SIG-M5 treated with dmso at 0.1 percent for 504 hours (cell line): ENCODE data around the gene CEBPZ.

Experiments
- DNase-seq: peaks from one replicate; lab custom pipeline; 2025; ENCODE audit not compliant: unreplicated experiment; lab: John Stamatoyannopoulos, UW

The CEBPZ gene

DNA sequence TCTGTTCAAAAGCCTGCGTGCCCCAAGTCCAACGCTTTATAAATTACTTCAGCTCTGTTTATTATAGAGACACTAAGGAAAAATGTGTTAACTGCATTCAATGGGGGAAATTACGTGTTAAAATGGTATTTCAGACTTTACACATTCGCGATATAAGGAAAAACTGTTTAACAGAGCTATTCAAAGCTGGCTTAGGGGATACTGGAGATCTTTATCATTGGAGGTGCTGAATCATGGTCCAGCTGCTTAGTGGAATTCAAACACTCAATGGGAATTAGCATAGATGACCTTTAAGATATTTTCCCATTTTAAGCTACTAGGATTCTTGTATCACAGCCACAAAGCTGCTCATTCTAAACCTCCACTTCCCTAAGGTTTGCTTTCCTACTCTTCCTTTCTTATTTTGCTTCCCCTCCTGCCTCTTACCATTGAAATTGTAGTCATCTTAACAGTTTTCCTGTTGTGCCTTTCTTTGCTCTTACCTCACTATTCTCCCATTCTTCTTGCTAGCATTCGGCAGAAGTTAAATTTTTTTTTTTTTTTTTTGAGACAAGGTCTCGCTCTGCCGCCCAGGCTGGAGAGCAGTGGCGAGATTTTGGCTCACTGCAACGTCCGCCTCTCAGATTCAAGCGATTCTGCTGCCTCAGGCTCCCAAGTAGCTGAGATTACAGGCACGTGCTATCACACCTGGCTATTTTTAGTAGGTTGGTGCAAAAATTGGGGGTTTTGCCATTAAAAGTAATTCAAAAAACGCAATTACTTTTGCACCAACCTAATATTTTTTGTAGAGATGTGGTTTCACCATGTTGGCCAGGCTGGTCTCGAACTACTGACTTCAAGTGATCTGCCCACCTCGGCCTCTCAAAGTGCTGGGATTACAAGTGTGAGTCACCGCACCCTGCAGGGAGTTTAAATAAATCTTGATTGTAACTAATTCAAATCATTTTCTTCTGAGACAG, 49.4 kb downstream of the CEBPZ start:
- DNase-seq = no peak

GRCh38 chr2:37180640-37181039, 50.8 kb downstream of the CEBPZ start:
- DNase-seq = no peak

- no peak for DNase-seq
These were observed 51.3 kb downstream of the CEBPZ start for GRCh38 chr2:37180006-37180639.

DNA sequence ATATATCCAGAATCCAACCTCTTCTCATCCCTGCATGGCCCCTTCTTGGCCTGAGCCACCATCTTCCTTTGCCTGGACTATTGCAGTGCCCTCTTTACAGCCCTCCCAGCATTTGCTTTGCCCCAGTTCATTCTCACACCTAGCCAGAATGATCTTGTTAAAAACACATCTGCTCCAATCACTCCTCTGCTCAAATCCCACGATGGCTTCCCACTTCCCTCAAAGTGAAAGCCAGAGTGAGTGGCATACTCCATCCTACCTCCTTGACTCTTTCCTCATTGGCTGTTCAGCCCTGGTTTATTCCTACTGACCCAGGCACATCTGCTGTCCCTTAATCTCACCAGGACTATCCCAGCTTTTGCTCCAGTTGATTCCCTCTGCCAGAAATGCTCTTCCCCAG, 57.7 kb downstream of the CEBPZ start:
- DNase-seq = no peak

- DNase-seq = no peak
These were observed 59.8 kb downstream of the CEBPZ start for GRCh38 chr2:37171624-37171950.

DNA sequence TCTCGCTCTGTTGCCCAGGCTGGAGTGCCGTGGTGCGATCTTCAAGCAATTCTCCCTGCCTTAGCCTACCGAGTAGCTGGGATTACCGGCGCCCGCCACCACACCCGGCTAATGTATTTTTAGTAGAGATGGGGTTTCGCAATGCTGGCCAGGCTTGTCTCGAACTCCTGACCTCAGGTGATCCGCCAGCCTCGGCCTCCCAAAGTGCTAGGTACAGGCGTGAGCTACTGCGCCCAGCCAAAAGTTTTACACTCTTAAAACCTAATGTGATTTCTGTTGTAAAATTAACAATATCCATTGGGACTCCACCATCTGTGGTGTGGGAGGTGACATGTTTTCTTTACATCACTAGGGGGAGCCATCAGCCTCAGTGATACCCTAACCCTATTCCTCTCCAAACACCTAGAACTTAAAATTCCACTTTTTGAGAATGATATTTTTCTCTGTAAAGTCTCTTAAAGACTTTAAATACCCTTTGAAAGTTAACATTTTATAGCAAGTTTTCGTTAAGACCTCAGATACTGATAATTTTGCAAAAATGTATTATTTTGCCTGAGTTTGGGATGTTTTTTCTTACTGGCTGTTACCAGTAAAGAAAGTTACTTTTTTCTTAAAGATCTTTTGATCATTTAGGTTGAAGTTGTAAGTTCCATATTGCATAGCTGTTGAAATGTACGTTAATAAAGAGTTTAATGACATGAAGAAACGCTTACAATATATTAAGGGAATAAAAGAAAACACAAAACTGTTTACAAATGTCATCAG, 63.0 kb downstream of the CEBPZ start:
- peak; percentile 52 for DNase-seq

GRCh38 chr2:37167636-37168180, 63.7 kb downstream of the CEBPZ start:
- no peak for DNase-seq

DNA sequence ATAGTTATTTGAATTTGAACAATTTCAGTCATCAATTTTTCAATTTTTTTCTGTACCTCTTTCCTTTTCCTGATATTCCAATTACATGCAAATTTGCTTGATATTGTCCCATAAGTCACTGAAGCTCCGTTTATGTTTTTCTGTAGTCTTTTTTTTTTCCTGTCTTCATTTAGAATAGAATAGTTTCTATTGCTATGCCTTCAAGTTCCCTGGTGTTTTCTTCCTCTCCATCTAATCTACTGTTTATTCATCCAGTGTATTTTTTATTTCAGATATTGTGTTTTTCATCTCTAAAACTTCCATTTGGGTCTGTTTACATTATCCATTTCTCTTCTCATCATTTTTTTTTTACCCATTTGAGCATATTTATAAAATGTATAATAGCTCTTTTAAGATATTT, 66.6 kb downstream of the CEBPZ start:
- DNase-seq = no peak

- DNase-seq = peak; percentile 88
These were observed 74.3 kb downstream of the CEBPZ start, which contains the start of gene EIF2AK2 for GRCh38 chr2:37156857-37157714. TSS of gene EIF2AK2 (minus strand) at chr2:37156980. CDS start at chr2:37147806, 9,174 bp downstream.

DNA sequence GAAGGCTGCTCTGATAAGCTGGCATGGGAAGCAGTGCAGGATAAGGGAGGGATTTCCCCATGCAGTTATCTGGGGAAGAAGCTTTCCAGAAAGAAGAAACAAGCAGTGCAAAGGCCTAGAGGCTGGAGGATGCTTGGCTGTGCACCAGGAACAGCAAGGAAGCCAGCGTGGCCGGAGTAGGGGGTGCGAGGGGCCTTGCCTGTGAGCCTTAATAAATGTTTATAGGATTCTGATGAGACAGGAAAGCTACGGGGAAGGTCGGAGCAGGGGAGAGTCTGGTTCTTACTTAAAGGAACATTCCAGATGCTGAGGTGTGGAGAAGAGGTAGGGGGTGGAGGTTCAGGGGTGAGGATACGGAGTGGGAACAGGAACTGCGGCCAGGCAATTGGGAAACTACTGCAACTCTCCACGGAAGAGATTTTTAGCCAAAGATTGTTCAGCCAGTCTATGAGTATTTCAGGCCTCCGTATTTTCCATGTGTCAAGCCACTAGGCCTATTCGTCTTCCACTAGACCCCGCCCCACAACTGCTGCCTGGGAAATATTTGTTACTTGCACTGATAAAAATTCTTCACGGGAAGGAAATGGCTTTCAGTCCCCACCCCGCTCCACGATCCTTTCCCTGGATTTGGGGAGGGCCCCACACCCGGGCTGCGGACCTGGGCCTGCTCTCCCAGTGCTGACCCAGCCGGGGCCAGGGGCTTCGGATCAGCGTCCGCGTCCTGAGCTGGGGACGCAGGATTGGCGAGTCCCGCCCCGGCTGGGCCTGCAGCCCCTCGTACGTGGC, 75.1 kb downstream of the CEBPZ start:
- peak; percentile 40 for DNase-seq

DNA sequence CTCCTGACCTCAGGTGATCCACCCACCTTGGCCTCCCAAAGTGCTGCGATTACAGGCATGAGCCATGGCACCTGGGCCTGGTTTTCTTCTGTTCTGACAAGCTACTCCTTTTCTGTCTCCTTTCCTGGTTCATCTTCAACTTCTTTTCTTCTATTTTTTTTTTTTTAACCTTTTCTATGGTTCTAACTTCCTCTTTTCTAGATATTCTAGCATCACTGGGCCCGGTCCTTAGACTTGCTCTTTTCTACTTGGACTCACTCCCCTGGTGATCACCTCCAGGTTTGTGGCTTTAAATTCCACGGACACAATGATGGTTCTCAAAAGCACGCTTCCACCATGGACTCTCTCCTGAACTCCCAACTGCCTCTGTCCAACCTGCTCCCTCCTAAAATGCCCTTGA, 76.6 kb downstream of the CEBPZ start:
- peak; percentile 57 for DNase-seq

- DNase-seq = no peak
These were observed 78.2 kb downstream of the CEBPZ start for GRCh38 chr2:37153224-37153623.
